ENCODE data around the gene SSBP3.

Gene SSBP3

GRCh38 chr1:54207287-54207686, 198.9 kb downstream of the SSBP3 start:
- no peak for DNase-seq

DNA sequence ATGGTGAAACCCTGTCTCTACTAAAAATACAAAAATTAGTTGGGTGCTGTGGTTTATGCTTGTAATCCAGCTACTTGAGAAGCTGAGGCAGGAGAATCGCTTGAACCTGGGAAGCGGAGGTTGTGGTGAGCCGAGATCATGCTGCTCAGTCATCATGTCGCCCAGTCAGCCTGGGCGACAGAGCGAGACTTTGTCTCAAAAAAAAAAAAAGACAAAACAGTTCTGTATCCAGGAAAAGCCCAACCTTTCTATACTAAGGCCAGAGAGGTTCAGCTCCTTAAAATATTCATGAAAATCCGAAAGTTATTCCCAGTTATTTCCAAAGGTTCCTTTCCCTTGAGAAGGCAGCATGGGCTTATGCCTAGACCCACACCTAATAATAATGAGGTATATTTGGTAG, 202.0 kb downstream of the SSBP3 start:
- DNase-seq, result no peak

- no peak for DNase-seq
Measured at GRCh38 chr1:54200519-54200997, 205.6 kb downstream of the SSBP3 start.

- peak; percentile 96 for DNase-seq
Measured at GRCh38 chr1:54199765-54200518, 206.3 kb downstream of the SSBP3 start, which contains the start of the genes CYB5RL and MRPL37. Gene CYB5RL (minus strand): TSS chr1:54200030. CDS start chr1:54195616, 4,414 bp downstream. Gene MRPL37 (plus strand): TSS chr1:54200167. CDS start chr1:54200244, 77 bp downstream.

DNA sequence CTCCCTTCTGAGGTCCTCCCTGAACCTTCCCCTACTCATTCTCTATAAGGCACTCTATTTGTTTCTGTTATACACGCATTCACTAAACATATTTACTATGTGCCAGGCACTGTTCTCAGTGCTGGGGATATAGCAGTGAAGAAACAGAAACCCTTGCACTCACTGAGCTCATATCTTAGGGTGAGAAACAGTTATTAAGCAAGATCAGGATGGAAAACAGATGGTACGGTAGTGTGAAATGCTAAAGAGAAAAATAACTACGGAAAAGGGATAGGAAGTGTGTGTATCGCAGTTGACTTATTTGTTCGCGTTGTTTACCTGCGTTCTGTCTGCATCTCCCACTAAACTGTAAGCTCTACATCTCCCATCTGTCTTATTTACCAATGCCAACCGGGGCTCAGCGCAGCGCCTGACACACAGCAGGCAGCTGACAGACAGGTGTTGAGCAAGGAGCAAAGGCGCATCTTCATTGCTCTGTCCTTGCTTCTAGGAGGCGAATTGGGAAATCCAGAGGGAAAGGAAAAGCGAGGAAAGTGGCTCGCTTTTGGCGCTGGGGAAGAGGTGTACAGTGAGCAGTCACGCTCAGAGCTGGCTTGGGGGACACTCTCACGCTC, 206.9 kb downstream of the SSBP3 start:
- no peak for DNase-seq

DNA sequence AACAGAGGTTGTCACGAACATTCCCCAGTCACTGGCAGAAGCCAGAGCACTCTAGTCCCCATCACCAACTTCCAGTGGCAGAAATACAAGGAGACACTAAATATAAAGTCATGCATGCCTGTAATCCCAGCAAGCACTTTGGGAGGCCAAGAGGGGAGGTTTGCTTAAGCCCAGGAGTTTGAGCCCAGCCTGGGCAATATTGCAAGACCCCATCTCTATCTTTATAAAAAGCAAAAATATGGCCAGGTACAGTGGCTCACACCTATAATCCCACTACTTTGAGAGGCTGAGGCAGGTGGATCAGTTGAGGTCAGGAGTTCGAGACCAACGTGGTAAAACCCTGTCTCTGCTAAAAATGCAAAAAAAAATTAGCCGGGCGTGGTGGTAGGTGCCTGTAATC, 212.7 kb downstream of the SSBP3 start:
- no peak for DNase-seq

DNA sequence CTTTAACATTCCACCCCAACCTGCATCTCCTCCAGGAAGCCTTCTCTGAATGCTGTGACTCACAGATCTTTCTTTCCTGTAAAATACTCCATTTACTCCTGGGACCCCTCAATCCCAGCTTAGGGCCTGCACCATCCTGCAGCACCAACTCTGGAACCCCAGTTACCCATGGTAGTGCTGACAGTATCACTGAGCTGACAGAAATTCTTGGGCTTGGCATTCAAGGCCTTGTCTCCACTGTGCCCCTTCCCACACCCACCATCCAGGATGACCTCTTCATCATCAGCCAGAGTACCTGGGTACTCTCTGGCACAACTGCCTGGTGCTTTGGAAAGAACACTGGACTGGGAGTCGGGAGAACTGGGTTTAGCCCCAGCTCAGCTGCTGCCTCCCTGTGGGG, 214.7 kb downstream of the SSBP3 start:
- no peak for DNase-seq

- DNase-seq, result no peak
Measured at GRCh38 chr1:54190526-54190925, 215.7 kb downstream of the SSBP3 start.

DNA sequence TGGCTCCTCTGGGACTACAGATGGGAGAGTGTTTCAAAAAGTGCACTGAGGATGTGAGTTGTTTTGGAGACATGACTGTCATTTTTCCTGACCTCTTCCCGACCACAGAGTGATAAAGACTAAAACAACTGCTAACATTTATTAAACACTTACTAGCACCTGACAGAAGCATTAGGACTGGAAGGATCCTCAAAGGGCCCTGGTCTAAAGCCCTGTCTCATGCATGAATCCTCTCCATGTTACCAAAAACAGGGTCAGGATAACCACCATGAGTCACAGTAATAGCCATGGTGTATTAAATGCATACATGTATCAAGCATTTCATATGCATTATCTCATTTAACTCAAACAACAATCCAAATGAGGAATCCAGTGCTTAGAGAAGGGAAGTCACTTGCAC, 217.9 kb downstream of the SSBP3 start:
- no peak for DNase-seq

DNA sequence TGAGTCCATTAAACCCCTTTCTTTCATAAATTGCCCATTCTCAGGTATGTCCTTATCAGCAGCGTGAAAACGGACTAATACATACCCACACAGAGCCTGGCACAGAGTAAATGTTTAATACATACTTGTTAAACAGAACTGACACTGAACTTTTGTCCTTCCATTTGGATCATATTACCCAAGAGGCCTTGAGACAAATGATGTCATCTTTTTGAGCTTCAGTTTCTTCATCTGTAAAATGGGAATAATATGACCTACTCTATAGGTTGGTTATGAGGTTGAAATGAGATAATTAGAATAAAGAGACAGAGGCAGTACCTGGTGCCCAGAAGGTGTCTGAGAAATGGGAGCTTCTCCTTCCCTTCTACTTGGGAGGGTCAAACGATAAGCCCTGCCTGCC, 220.1 kb downstream of the SSBP3 start:
- DNase-seq, result no peak

- no peak for DNase-seq
Measured at GRCh38 chr1:54180701-54181360, 225.4 kb downstream of the SSBP3 start.

DNA sequence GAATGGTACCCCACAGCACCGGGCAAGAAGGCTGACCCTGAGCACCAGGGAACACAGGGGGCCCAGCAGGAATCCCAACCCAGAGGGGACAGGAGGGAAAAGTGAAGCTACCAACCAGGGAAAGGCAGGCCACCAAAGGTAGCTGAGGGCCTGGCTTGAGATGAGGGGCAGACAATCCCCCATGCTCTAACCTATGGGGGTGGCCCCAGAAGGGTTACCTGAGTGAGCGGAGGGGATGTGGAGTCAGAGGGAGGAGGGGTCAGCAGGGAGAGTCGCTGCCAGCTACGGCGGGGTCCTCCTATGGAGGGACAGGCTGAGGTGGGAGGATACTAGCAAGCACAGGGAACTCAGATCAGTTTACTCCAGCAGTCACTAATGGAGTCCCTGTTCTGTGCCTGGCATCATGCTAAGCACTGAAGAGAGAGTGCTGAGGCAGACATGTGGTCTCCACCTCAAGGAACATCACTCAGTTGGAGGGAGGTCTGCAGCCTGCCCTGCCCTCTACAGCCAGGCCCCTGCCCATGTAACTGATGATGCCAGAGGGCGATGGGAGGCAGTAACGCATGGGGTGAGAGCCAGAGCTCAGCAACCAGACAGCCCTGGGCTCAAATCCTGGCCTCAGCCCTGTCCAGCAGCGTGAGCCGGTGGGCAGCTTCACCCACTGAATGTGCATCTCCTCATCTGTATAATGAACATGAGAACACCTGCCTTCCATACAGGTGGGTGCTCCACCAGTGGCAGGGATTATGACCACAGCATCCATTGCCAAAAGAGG, 227.7 kb downstream of the SSBP3 start:
- DNase-seq, result no peak

- DNase-seq, result no peak
Measured at GRCh38 chr1:54177726-54178125, 228.5 kb downstream of the SSBP3 start.

GRCh38 chr1:54176621-54177327, 229.4 kb downstream of the SSBP3 start:
- no peak for DNase-seq
